AG04449 (cell line): ENCODE data around the gene ALG12.

Experiments used
- CTCF ChIA-PET: fragments of 350-600 bp; formaldehyde crosslinking; extraction: SDS; loops from one replicate; lab custom pipeline; 2021; ENCODE audit warnings: antibody characterized with exemption; lab: Yijun Ruan, JAX
- POLR2A ChIA-PET: fragments of 400-600, 350-600 bp; formaldehyde crosslinking; extraction: SDS; loops from one replicate; lab custom pipeline; 2020; ENCODE audit warnings: antibody characterized with exemption, inconsistent platforms; lab: Yijun Ruan, JAX
- DNase-seq: peaks from one replicate; pipeline ENCODE4 v3.0.0-alpha.2; 2010; ENCODE audit warnings: low read depth, low spot score
- H3K4me3 ChIP-seq: 2 replicates; pipeline ENCODE4 v1.5.1; 2011; ENCODE audit warnings: low read depth, mild to moderate bottlenecking, control low read depth, low read length
- CTCF ChIP-seq: IDR thresholded peaks from one replicate; pipeline ENCODE4 v1.5.1; 2011; ENCODE audit warnings: mild to moderate bottlenecking, moderate library complexity, low read length, control low read depth, inconsistent platforms; ENCODE audit not compliant: insufficient read depth; ENCODE audit errors: missing control alignments

Gene ALG12

DNA sequence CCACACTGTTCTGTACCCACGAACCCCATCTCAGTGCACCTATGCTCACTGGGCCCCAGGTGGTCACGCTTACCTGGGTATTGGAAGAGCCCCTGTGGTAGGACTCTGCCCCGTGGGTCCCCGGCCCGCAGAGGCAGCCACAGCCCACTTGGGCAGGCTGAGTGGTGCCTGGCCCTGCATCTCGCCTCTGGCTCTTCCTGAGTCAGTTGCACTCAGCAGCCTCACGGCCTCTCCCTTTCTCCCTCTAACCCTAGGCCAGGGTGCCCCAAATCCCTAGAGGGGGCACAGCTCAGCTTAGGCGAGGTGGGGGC is 9.9 kb upstream of the ALG12 start:
- ChIA-PET CTCF (interaction anchor here (5.5 kb wide), 1 partner anchor 103 kb away, joined by 40 read pairs; no protein-coding TSS in a partner anchor), POLR2A (no interaction called here)
- H3K4me3 ChIP-seq = no peak overlapping the region
- no peak for DNase-seq
- TF ChIP-seq CTCF = no peak

GRCh38 chr22:49927483-49928184 is 9.4 kb upstream of the ALG12 start:
- CTCF ChIA-PET = interaction anchor here (0.9 to 5.5 kb wide), 2 partner anchors 86 to 103 kb away, joined by 3 to 40 read pairs; no protein-coding TSS in a partner anchor
- DNase-seq = no peak
- POLR2A ChIA-PET = no interaction called here
- H3K4me3 ChIP-seq = no peak overlapping the region
- TF ChIP-seq CTCF = no peak

DNA sequence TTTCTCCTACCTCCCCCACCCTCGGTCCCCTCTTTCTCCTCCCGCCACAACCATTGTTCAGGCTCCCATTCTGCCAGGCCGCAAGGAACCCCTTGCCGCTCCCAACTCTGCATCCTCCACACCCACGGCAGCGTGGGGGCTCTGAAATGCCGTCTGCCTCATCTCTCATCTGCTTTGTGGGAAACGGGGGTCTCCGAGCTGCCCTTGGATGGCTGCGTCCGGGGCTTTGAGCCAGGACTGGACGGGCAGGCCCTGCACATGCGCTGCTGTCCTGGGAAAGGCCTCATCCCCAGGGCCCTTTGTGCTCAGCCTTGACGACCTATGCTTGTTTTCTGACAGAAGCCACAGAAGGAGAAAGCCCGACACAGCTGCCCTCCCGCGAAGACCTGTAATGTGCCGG is 8.7 kb upstream of the ALG12 start:
- CTCF ChIA-PET = interaction anchor here (0.9 to 5.5 kb wide), 2 partner anchors 87 to 104 kb away, joined by 3 to 40 read pairs; no protein-coding TSS in a partner anchor
- POLR2A ChIA-PET = no interaction called here
- H3K4me3 ChIP-seq = no peak overlapping the region
- TF ChIP-seq CTCF = no peak
- DNase-seq = no peak

- no peak overlapping the region for H3K4me3 ChIP-seq
- no peak for TF ChIP-seq CTCF
- POLR2A ChIA-PET = interaction anchor here (0.6 kb wide), 1 partner anchor 14 kb away, joined by 3 read pairs; no protein-coding TSS in a partner anchor
- CTCF ChIA-PET = interaction anchor here (5.5 kb wide), 1 partner anchor 105 kb away, joined by 40 read pairs; no protein-coding TSS in a partner anchor
- no peak for DNase-seq
Observed at GRCh38 chr22:49925525-49926128, 7.4 kb upstream of the ALG12 start.

DNA sequence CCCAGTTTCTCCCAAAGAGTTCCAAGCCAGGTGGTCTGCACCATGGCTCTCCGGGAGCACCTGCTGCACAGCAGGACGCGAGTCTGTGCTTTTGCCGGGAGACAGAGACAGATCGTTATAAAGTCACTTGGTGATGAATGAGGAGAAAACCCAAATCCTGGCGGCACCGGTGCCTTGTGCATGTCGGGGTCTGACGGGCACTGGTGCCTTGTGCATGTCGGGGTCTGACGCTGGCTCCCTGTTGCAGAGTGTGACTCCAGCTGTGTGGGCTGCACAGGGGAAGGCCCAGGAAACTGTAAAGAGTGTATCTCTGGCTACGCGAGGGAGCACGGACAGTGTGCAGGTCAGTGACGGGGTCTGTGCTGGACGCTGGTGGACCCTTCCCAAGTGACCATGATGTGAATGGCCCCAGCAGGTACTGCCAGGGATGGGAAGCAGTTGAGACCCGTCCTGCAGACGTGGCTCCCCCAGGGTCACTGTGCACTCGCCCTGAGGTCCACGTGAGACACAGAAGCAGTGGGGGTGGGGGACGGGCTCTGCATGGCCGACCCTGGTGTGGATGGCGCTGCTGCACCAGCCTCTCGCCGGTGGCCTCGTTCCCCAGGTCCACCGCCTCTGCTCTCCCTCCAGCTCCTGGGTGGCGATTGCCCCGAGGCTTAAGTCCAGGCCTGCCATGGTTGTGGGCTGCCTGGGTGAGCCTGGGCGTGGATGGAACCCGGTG is 6.0 kb upstream of the ALG12 start:
- POLR2A ChIA-PET = no interaction called here
- H3K4me3 ChIP-seq = no peak overlapping the region
- no peak for DNase-seq
- CTCF ChIA-PET = interaction anchor here (5.5 kb wide), 1 partner anchor 107 kb away, joined by 40 read pairs; no protein-coding TSS in a partner anchor
- no peak for TF ChIP-seq CTCF

GRCh38 chr22:49923445-49923844 is 5.2 kb upstream of the ALG12 start:
- no peak for TF ChIP-seq CTCF
- H3K4me3 ChIP-seq = no peak overlapping the region
- DNase-seq = no peak
- ChIA-PET CTCF (interaction anchor here (5.5 kb wide), 1 partner anchor 108 kb away, joined by 40 read pairs; no protein-coding TSS in a partner anchor), POLR2A (no interaction called here)
